RCC 7860 (cell line): ENCODE measurements around the gene CD300LF.

Experiments used
- DNase-seq: peaks from one replicate; pipeline ENCODE4 v3.0.0-alpha.2; 2015; ENCODE audit warnings: low spot score
- FAIRE-seq: peaks from 2 replicates; lab custom pipeline; 2012; peaks lifted over from hg19 to GRCh38; lab: Jason Lieb, UNC

The CD300LF gene

GRCh38 chr17:74694081-74694480 is 18.6 kb downstream of the CD300LF start:
- FAIRE-seq = no peak
- DNase-seq = no peak

GRCh38 chr17:74691151-74691550 is 21.6 kb downstream of the CD300LF start:
- FAIRE-seq (no peak), DNase-seq (no peak)

GRCh38 chr17:74690409-74690825 is 22.3 kb downstream of the CD300LF start:
- FAIRE-seq (no peak), DNase-seq (no peak)

- FAIRE-seq = no peak
- DNase-seq = no peak
Observed at GRCh38 chr17:74687886-74688285, 24.8 kb downstream of the CD300LF start.

- no peak for DNase-seq
- FAIRE-seq = no peak
Observed at GRCh38 chr17:74686761-74687160, 26.0 kb downstream of the CD300LF start.

- DNase-seq = no peak
Observed at GRCh38 chr17:74682471-74683190, 30.1 kb downstream of the CD300LF start.

GRCh38 chr17:74682028-74682427 is 30.7 kb downstream of the CD300LF start:
- FAIRE-seq (no peak), DNase-seq (no peak)

More at GRCh38 chr17:74682471-74683190, 30.1 kb downstream of the CD300LF start:
- FAIRE-seq = no peak

GRCh38 chr17:74680941-74681340 is 31.8 kb downstream of the CD300LF start:
- DNase-seq = no peak
- FAIRE-seq = no peak

GRCh38 chr17:74680213-74680612 is 32.5 kb downstream of the CD300LF start:
- FAIRE-seq = no peak
- no peak for DNase-seq

GRCh38 chr17:74679374-74679773 is 33.3 kb downstream of the CD300LF start:
- DNase-seq (no peak), FAIRE-seq (no peak)

GRCh38 chr17:74678541-74678940 is 34.2 kb downstream of the CD300LF start:
- no peak for FAIRE-seq
- no peak for DNase-seq

GRCh38 chr17:74677558-74678466 is 34.9 kb downstream of the CD300LF start:
- DNase-seq (no peak), FAIRE-seq (no peak)

- FAIRE-seq = no peak
- DNase-seq = no peak
Observed at GRCh38 chr17:74671031-74671771, 41.5 kb downstream of the CD300LF start.

- DNase-seq (no peak), FAIRE-seq (no peak)
Observed at GRCh38 chr17:74670329-74670728, 42.4 kb downstream of the CD300LF start.

- no peak for DNase-seq
- FAIRE-seq = no peak
Observed at GRCh38 chr17:74663561-74663960, 49.2 kb downstream of the CD300LF start.

GRCh38 chr17:74659889-74660288 is 52.8 kb downstream of the CD300LF start:
- DNase-seq = no peak
- FAIRE-seq = peak; percentile 70

GRCh38 chr17:74658620-74659019 is 54.1 kb downstream of the CD300LF start:
- no peak for FAIRE-seq
- DNase-seq = no peak

GRCh38 chr17:74654742-74655141 is 58.0 kb downstream of the CD300LF start:
- FAIRE-seq (no peak), DNase-seq (no peak)

GRCh38 chr17:74652020-74652419 is 60.7 kb downstream of the CD300LF start:
- no peak for FAIRE-seq
- DNase-seq = no peak

GRCh38 chr17:74649909-74650308 is 62.8 kb downstream of the CD300LF start:
- FAIRE-seq (no peak), DNase-seq (no peak)
